H9 (cell line): ENCODE data around the gene FANK1. TPM values are rescaled to one million over a fixed set of nuclear protein-coding genes. Genes with fewer than 3 reads are reported as not detected.

ENCODE experiments used
- DNase-seq: peaks from one replicate; pipeline ENCODE4 v3.0.0-alpha.2; 2017
- H2AFZ ChIP-seq: one replicate; pipeline ENCODE4 v1.6.1; 2013; ENCODE audit warnings: mild to moderate bottlenecking, low read length, control low read depth, moderate library complexity
- H2AK5ac ChIP-seq: 2 replicates; pipeline ENCODE4 v1.6.1; 2013; ENCODE audit warnings: low read length, control low read depth, mixed read lengths; ENCODE audit not compliant: insufficient read length
- H2BK120ac ChIP-seq: one replicate; pipeline ENCODE4 v1.6.1; 2013; ENCODE audit warnings: low read depth, mild to moderate bottlenecking, low read length, control low read depth, inconsistent platforms; ENCODE audit not compliant: poor library complexity, severe bottlenecking
- H2BK12ac ChIP-seq: 2 replicates; pipeline ENCODE4 v1.6.1; 2013; ENCODE audit warnings: low read length, control low read depth, mixed read lengths, low read depth; ENCODE audit not compliant: insufficient read length
- H2BK15ac ChIP-seq: 2 replicates; pipeline ENCODE4 v1.6.1; 2013; ENCODE audit warnings: low read depth, low read length, control low read depth
- H2BK20ac ChIP-seq: one replicate; pipeline ENCODE4 v1.6.1; 2013; ENCODE audit warnings: low read depth, mild to moderate bottlenecking, low read length, control low read depth, inconsistent platforms; ENCODE audit not compliant: poor library complexity, severe bottlenecking
- H2BK5ac ChIP-seq: 2 replicates; pipeline ENCODE4 v1.6.1; 2013; ENCODE audit warnings: low read length, control low read depth, mixed read lengths; ENCODE audit not compliant: insufficient read length
- H3K14ac ChIP-seq: 2 replicates; pipeline ENCODE4 v1.6.1; 2013; ENCODE audit warnings: low read length, control low read depth; ENCODE audit not compliant: insufficient read depth
- H3K18ac ChIP-seq: 2 replicates; pipeline ENCODE4 v1.6.1; 2013; ENCODE audit warnings: low read depth, mild to moderate bottlenecking, mixed read lengths, low read length, control low read depth; ENCODE audit not compliant: insufficient read length
- H3K23ac ChIP-seq: 2 replicates; pipeline ENCODE4 v1.6.1; 2013; ENCODE audit warnings: low read length, control low read depth, mixed read lengths, low read depth; ENCODE audit not compliant: insufficient read length
- H3K23me2 ChIP-seq: 2 replicates; pipeline ENCODE4 v1.6.1; 2013; ENCODE audit warnings: low read depth, mild to moderate bottlenecking, mixed read lengths, low read length, control low read depth; ENCODE audit not compliant: insufficient read length, poor library complexity, severe bottlenecking
- H3K27ac ChIP-seq: 2 replicates; pipeline ENCODE4 v1.5.1; 2013; ENCODE audit warnings: low read length, control low read depth, mixed read lengths, low read depth; ENCODE audit not compliant: insufficient read length
- H3K27me3 ChIP-seq: 2 replicates; pipeline ENCODE4 v1.6.1; 2013; ENCODE audit warnings: low read length, control low read depth, inconsistent platforms; ENCODE audit not compliant: insufficient read depth
- H3K4ac ChIP-seq: 2 replicates; pipeline ENCODE4 v1.6.1; 2013; ENCODE audit warnings: low read depth, mild to moderate bottlenecking, control low read depth, inconsistent platforms, low read length, moderate library complexity
- H3K4me1 ChIP-seq: 2 replicates; pipeline ENCODE4 v1.6.1; 2013; ENCODE audit warnings: low read length, control low read depth, inconsistent platforms; ENCODE audit not compliant: insufficient read depth
- H3K4me2 ChIP-seq: 2 replicates; pipeline ENCODE4 v1.6.1; 2013; ENCODE audit warnings: low read length, control low read depth, mixed read lengths; ENCODE audit not compliant: insufficient read length, insufficient read depth
- H3K56ac ChIP-seq: 2 replicates; pipeline ENCODE4 v1.6.1; 2013; ENCODE audit warnings: low read depth, mild to moderate bottlenecking, mixed read lengths, low read length, control low read depth; ENCODE audit not compliant: insufficient read length
- H3K79me1 ChIP-seq: 2 replicates; pipeline ENCODE4 v1.6.1; 2013; ENCODE audit warnings: low read depth, mild to moderate bottlenecking, moderate library complexity, low read length, control low read depth, inconsistent platforms; ENCODE audit not compliant: insufficient read depth, poor library complexity, severe bottlenecking
- H3K79me2 ChIP-seq: 2 replicates; pipeline ENCODE4 v1.6.1; 2013; ENCODE audit warnings: low read length, control low read depth, inconsistent platforms; ENCODE audit not compliant: insufficient read depth
- H3K9ac ChIP-seq: 2 replicates; pipeline ENCODE4 v1.6.1; 2013; ENCODE audit warnings: low read length, control low read depth, mixed read lengths; ENCODE audit not compliant: insufficient read length; ENCODE audit errors: extremely low read depth
- H3K9me3 ChIP-seq: one replicate; pipeline ENCODE4 v1.6.1; 2013; ENCODE audit warnings: low read depth, low read length, inconsistent platforms; ENCODE audit not compliant: control insufficient read depth
- H3T11ph ChIP-seq: one replicate; pipeline ENCODE4 v1.6.1; 2013; ENCODE audit warnings: mild to moderate bottlenecking, low read length, control low read depth, inconsistent platforms
- H4K20me1 ChIP-seq: one replicate; pipeline ENCODE4 v1.6.1; 2013; ENCODE audit not compliant: control insufficient read depth, insufficient read length, insufficient read depth
- H4K5ac ChIP-seq: 2 replicates; pipeline ENCODE4 v1.6.1; 2013; ENCODE audit warnings: low read depth, mild to moderate bottlenecking, mixed read lengths, low read length, control low read depth; ENCODE audit not compliant: insufficient read length
- H4K8ac ChIP-seq: replicated peaks from 2 replicates; pipeline ENCODE4 v1.6.1; 2013; ENCODE audit warnings: low read length, control low read depth, mixed read lengths, low read depth; ENCODE audit not compliant: insufficient read length
- H4K91ac ChIP-seq: 2 replicates; pipeline ENCODE4 v1.6.1; 2013; ENCODE audit warnings: low read depth, mild to moderate bottlenecking, moderate library complexity, mixed read lengths, low read length, control low read depth; ENCODE audit not compliant: insufficient read length
- H3K27ac Mint-ChIP-seq, 3 experiments: 2 replicates in 2 of 3; 3 replicates in 1 of 3; pipeline ENCODE4 v1.8.0; 2020 to 2021; ENCODE audit warnings: mixed read lengths in 3 of 3, mild to moderate bottlenecking in 1 of 3, moderate library complexity in 1 of 3
- H3K27me3 Mint-ChIP-seq: 2 replicates; pipeline ENCODE4 v1.8.0; 2021; ENCODE audit warnings: low read depth, mild to moderate bottlenecking, moderate library complexity, mixed read lengths
- H3K36me3 Mint-ChIP-seq, 3 experiments: 2 replicates in 2 of 3; 3 replicates in 1 of 3; pipeline ENCODE4 v1.8.0; 2020 to 2021; ENCODE audit warnings: low read depth in 3 of 3, mixed read lengths in 3 of 3; ENCODE audit not compliant: insufficient read depth in 1 of 3
- H3K4me1 Mint-ChIP-seq, 2 experiments: 2 replicates each; pipeline ENCODE4 v1.8.0; 2020; ENCODE audit warnings: mixed read lengths in 2 of 2
- H3K4me3 Mint-ChIP-seq, 2 experiments: 2 replicates in 1 of 2; 3 replicates in 1 of 2; pipeline ENCODE4 v1.8.0; 2020 to 2021; ENCODE audit warnings: mild to moderate bottlenecking in 2 of 2, mixed read lengths in 2 of 2, moderate library complexity in 1 of 2
- H3K9me3 Mint-ChIP-seq, 2 experiments: 2 replicates in 1 of 2; 3 replicates in 1 of 2; pipeline ENCODE4 v1.8.0; 2020; ENCODE audit warnings: mild to moderate bottlenecking in 2 of 2, mixed read lengths in 2 of 2, moderate library complexity in 1 of 2
- CTCF ChIP-seq: fragments of 200-600 bp; sonication (generic); conservative IDR thresholded peaks from 3 replicates; pipeline ENCODE4 v1.8.0; 2021; ENCODE audit warnings: antibody characterized with exemption, mild to moderate bottlenecking
- WGBS: extraction: QIAGEN DNeasy Blood & Tissue Kit; methylation state at CpG from one replicate; pipeline ENCODE4 v1.1.7; 2013; ENCODE audit warnings: missing lambda C conversion rate, low lambda C conversion rate, mixed read lengths; ENCODE audit not compliant: insufficient read length; ENCODE audit errors: extremely low coverage; 5-methylcytosine and 5-hydroxymethylcytosine counted together
- total RNA-seq: library from RNA; stranded (reverse); gene quantifications from 2 replicates; pipeline ENCODE4 v1.2.1, GENCODE V29; 2021

Gene FANK1
- total RNA-seq, 1 experiment from 2014 or later: 0.68 TPM

DNA sequence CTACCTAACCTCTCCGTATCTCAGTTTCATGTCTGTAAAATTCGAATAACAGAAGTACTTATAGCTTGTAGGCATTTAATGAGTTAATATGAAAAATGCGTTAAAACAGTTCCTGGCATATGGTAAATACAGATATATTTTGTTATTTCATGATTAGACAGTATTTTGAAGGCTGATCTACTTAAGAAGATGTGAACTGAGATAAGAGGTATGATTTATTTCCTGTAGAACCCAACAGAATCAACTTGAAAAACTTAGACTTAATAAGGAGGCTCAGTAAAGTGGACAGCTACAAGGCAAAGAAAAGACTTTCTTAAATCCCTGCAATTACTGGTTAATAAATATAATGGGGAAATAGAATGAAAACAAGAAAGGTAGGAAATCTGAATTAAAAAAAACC is 103.3 kb downstream of the FANK1 start:
- H3K4ac ChIP-seq: no peak overlapping the region
- H3K4me1 ChIP-seq: no peaks in the 10 kb centered on the region
- no CpG with 5 or more reads among the region's 3 CpGs for WGBS
- no peak overlapping the region for H4K91ac ChIP-seq
- H3K18ac ChIP-seq: no peak overlapping the region
- H3K9ac ChIP-seq: no peak overlapping the region
- Mint-ChIP-seq H3K27me3 (no peaks in the 10 kb centered on the region), H3K4me1 (peaks cover 1 to 5% of the 10 kb centered on the region in 2 experiments; a peak in 2 of 4 replicates), H3K4me3 (no peak overlapping the region), H3K9me3 (no peaks in the 10 kb centered on the region), H3K36me3 (no peaks in the 10 kb centered on the region), H3K27ac (no peak overlapping the region)
- no peak overlapping the region for H3K27ac ChIP-seq
- H4K8ac ChIP-seq: no peak overlapping the region
- H3K14ac ChIP-seq: no peak overlapping the region
- no peak for DNase-seq
- H3T11ph ChIP-seq: no peak overlapping the region
- no peaks in the 10 kb centered on the region for H3K23me2 ChIP-seq
- H3K79me1 ChIP-seq: no peaks in the 10 kb centered on the region
- H4K20me1 ChIP-seq: no peaks in the 10 kb centered on the region
- H2AFZ ChIP-seq: no peak overlapping the region
- H3K4me2 ChIP-seq: no peak overlapping the region
- no peak overlapping the region for H3K56ac ChIP-seq
- H3K79me2 ChIP-seq: no peaks in the 10 kb centered on the region
- no peak overlapping the region for H2AK5ac ChIP-seq
- no peak overlapping the region for H4K5ac ChIP-seq
- H2BK120ac ChIP-seq: no peak overlapping the region
- no peak overlapping the region for H3K23ac ChIP-seq
- no peak overlapping the region for H2BK5ac ChIP-seq
- H3K27me3 ChIP-seq: no peaks in the 10 kb centered on the region
- no peak overlapping the region for H2BK15ac ChIP-seq
- H2BK12ac ChIP-seq: no peak overlapping the region
- no peak for TF ChIP-seq CTCF
- no peaks in the 10 kb centered on the region for H3K9me3 ChIP-seq
- H2BK20ac ChIP-seq: no peak overlapping the region
